Activated naive CD4-positive, alpha-beta T cell treated with anti-CD3 and anti-CD28 coated beads, Interleukin-2, amount 10 ng/mL, durations not matched to agents 7 days and 5 days (primary cell): ENCODE results near the gene CRYGD.
"Not testable (repeated sequence)": the region's sequence is repeated elsewhere in the genome, so short reads cannot be mapped to it uniquely, and the experiment has no call there.

Experiments used
- CTCF ChIA-PET: fragments of 350-600 bp; sonication (Branson Sonifier 250); formaldehyde crosslinking; loops from one replicate; lab custom pipeline; 2021; ENCODE audit warnings: antibody characterized with exemption; lab: Charles Lee
- DNase-seq: peaks from one replicate; pipeline ENCODE4 v3.0.0-alpha.2; 2020
- H3K27ac Mint-ChIP-seq: one replicate; pipeline ENCODE4 v1.8.0; 2021; ENCODE audit warnings: mild to moderate bottlenecking, moderate library complexity, mixed read lengths
- H3K27me3 Mint-ChIP-seq: one replicate; pipeline ENCODE4 v1.8.0; 2021; ENCODE audit warnings: mild to moderate bottlenecking, mixed read lengths
- H3K36me3 Mint-ChIP-seq: one replicate; pipeline ENCODE4 v1.8.0; 2021; ENCODE audit warnings: mixed read lengths
- H3K4me1 Mint-ChIP-seq: one replicate; pipeline ENCODE4 v1.8.0; 2021; ENCODE audit warnings: mixed read lengths
- H3K4me3 Mint-ChIP-seq: one replicate; pipeline ENCODE4 v1.8.0; 2021; ENCODE audit warnings: mild to moderate bottlenecking, moderate library complexity, mixed read lengths
- H3K9me3 Mint-ChIP-seq: one replicate; pipeline ENCODE4 v1.8.0; 2021; ENCODE audit warnings: mixed read lengths

CRYGD gene

DNA sequence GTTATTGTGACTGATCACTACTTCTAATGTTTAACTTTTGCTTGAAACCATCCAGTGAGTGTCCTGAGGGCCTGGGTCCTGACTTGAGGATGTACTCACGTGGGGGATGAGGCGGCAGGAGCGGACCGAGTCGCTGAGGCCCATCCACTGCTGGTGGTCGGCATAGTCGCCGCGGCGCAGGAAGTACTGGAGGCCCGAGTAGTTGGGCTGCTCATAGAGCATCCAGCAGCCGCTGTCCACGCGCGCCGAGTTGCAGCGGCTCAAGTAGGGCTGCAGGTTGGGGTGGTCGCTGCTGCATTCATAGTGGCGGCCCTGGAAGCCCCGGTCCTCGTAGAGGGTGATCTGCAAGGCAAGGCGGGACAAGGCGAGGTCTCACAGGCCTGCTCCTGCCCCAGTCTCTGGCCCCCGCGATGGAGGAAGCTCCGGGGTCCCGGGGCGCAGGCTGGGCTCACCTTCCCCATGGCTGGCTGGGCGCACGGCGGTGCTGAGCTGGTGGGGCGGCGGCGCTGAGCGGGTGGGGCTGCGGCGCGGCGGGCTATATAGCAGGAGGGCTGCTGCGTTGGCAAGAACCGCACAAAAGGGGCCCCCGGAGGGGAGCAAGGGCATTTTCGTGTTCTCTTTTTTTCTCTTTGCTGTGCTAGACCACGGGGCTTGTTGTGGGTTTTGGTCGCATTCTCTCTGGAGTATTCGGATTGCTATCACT, at the start of gene CRYGD:
TSS of gene CRYGD (minus strand) at position 512 of the 703 bp plus-strand sequence. CDS start at position 461, 51 bp downstream.
- DNase-seq, H3K4me3 Mint-ChIP-seq, H3K36me3 Mint-ChIP-seq, H3K9me3 Mint-ChIP-seq, H3K27ac Mint-ChIP-seq, H3K4me1 Mint-ChIP-seq: not testable (repeated sequence)
- CTCF ChIA-PET = interaction anchor here (1.1 kb wide), 1 partner anchor 23 kb away, joined by 3 read pairs; no protein-coding TSS in a partner anchor
- H3K27me3 Mint-ChIP-seq = peaks cover 41% of the 10 kb centered on the region

DNA sequence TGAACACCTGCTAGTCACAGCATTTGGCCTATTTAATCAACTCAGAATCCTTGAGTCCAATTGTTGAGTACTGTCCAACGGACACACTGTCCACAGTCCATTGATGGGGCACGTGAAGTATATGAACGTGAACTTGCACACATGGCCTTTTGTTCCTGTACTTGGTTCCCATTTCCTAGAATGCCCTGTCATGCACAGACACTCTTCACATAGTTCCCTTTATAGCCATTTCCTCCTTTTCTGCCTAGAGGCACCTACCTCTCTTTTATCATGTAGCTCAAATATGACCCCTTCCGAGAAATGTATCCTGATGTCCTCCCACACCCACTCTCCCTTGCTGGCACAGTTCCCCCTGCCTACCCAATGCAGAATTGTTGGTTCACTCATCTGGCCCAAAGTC, 47.8 kb upstream of the CRYGD start:
- no peaks in the 10 kb centered on the region for H3K9me3 Mint-ChIP-seq
- no peaks in the 10 kb centered on the region for H3K4me1 Mint-ChIP-seq
- peaks cover 19% of the 10 kb centered on the region for H3K27me3 Mint-ChIP-seq
- H3K27ac Mint-ChIP-seq = no peak overlapping the region
- CTCF ChIA-PET = interaction anchor here (1.2 kb wide), 1 partner anchor 10 kb away, joined by 4 read pairs; no protein-coding TSS in a partner anchor
- H3K4me3 Mint-ChIP-seq = no peak overlapping the region
- no peak for DNase-seq
- no peaks in the 10 kb centered on the region for H3K36me3 Mint-ChIP-seq

DNA sequence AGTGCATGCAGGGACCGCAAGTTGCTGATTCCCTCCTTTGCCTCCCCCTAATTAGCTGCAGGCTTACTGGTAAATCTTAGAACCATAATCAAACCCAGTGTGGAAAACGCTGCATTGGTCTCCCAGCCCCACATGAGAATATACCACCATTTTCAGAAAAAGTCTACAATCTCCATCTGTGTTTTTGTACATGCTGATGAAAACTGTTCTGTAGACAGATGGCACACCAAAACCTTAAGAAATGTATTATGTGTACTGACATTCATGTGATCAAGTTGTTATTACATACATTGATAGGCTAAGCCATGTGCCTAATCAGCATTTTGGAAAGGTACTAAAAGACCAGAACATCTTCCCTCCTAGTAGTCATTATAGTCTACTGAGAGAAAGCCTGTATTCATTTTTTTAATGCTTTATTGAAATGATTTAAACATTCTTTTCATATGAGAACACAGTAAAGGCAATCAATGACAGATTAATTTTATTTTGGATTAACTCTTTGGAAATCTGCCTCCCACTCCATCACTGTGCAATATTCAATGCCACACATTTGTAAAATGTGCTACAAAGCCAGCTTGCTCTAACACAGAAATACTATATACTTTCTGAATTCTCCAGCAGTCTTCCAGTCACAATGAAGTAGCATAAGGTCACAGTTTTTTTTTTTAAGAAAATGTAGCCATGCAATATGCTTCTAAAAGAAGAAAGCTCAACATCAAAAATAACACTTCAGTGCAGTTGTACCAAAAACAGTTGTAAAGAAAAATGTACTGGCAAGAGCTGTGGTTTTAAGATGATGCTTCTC, 40.8 kb upstream of the CRYGD start:
- DNase-seq = no peak
- Mint-ChIP-seq H3K4me1 (no peaks in the 10 kb centered on the region), H3K27ac (no peak overlapping the region), H3K4me3 (no peak overlapping the region), H3K9me3 (no peaks in the 10 kb centered on the region), H3K27me3 (peaks cover 3% of the 10 kb centered on the region), H3K36me3 (no peaks in the 10 kb centered on the region)
- CTCF ChIA-PET = interaction anchor here (2.3 kb wide), 1 partner anchor 10 kb away, joined by 13 read pairs; no protein-coding TSS in a partner anchor

DNA sequence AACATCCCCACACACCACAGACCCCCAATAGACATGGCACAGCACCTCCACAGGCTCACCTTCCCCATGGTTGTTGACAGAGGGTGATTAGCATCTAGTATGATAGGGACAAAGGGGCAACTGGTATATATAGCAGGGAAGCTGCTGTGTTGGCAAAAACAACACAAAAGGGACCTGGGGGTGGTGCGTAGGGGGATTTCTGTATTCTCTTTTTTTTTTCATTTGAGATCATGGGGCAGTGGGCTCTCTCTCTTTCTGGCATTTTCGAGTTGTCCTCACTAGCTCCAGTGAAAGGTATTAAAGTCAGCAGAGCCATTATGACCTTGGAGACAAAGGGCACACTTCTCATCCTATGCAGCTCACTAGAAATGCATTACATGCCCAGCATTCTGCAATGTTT, 39.2 kb upstream of the CRYGD start, which contains the start of gene CRYGA:
TSS of gene CRYGA (minus strand) at position 101 of the 400 bp plus-strand sequence. CDS start at position 68, 33 bp downstream.
- Mint-ChIP-seq H3K36me3 (no peaks in the 10 kb centered on the region), H3K4me3 (no peak within 1 kb of the TSS), H3K9me3 (no peaks in the 10 kb centered on the region), H3K27me3 (no peaks in the 10 kb centered on the region), H3K27ac (no peak within 1 kb of the TSS), H3K4me1 (no peaks in the 10 kb centered on the region)
- CTCF ChIA-PET = interaction anchor here (2.3 kb wide), 1 partner anchor 12 kb away, joined by 13 read pairs; no protein-coding TSS in a partner anchor
- no peak for DNase-seq

DNA sequence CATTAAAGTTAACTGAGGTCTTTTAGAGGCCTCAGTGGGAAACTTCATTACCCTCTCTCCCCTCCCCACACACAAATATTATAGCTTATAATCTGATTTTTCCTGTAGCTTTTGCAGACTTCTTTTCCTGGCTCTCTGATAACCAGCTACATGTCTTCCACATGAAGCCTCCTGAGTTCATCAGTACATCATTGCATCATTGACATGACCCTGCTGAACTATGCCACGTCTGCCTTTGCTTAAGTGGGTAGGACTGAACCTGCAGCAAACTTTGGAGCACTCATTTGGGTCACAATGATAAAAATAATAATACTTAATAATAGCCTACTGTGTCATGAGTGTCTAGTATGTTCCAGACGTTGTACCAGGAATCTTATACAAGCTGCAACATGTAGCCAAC, 32.1 kb upstream of the CRYGD start:
- Mint-ChIP-seq H3K36me3 (no peaks in the 10 kb centered on the region), H3K9me3 (no peaks in the 10 kb centered on the region), H3K4me3 (no peak overlapping the region), H3K4me1 (no peaks in the 10 kb centered on the region), H3K27ac (no peak overlapping the region), H3K27me3 (peaks cover 9% of the 10 kb centered on the region)
- no peak for DNase-seq
- CTCF ChIA-PET = no interaction called here

DNA sequence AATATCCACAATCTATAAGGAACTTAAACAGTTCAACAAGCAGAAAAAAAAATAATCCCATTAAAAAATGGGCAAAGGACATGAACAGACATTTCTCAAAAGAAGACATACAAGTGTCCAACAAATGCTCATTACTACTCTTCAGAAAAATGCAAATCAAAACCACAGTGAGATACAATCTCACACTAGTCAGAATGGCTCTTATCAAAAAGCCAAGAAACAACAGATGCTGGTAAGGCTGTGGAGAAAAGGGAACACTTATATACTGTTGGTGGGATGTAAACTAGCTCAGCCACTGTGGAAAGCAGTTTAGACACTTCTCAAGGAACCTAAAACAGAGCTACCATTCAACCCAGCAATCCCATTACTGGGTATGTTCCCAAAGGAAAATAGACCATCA, 28.8 kb upstream of the CRYGD start:
- Mint-ChIP-seq H3K4me3 (no peak overlapping the region), H3K4me1 (no peaks in the 10 kb centered on the region), H3K36me3 (no peaks in the 10 kb centered on the region), H3K9me3 (no peaks in the 10 kb centered on the region), H3K27ac (no peak overlapping the region), H3K27me3 (peaks cover 9% of the 10 kb centered on the region)
- no peak for DNase-seq
- CTCF ChIA-PET = no interaction called here

DNA sequence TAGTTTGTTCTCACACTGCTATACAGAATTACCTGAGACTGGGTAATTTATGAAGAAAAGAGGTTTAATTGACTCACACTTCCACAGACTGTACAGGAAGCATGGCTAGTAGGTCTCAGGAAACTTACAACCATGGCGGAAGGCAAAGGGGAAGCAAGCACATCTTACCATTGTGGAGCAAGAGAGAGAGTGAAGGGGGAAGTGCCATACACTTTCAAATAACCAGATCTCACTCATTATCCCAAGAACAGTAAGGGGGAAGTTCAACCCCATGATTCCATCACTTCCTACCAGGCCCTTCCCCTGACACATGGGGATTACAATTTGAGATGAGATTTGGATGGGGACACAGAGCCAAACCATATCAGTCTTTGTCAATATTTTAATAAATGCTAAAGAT, 26.6 kb upstream of the CRYGD start:
- Mint-ChIP-seq H3K4me1 (no peaks in the 10 kb centered on the region), H3K27me3 (peaks cover 9% of the 10 kb centered on the region), H3K4me3 (no peak overlapping the region), H3K36me3 (no peaks in the 10 kb centered on the region), H3K9me3 (no peaks in the 10 kb centered on the region), H3K27ac (no peak overlapping the region)
- DNase-seq = no peak
- CTCF ChIA-PET = no interaction called here

DNA sequence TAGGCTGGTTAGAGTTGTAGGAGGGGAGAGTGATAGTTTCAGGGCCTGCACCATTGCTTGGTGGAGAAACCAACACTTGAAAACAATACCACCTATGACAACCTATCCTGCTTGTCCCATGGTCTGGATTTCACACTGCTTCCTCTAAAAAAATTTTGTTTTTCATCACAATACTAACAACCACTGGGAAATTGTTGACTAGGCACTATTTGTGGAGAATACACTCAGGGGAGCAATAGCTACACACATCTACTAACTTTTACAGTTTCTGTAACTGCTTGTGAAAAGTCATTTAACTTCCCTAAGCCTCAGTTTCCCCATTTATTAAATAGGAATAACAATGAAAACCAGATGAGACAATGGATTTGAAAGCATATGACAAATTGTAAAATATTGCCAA, 25.8 kb upstream of the CRYGD start:
- H3K9me3 Mint-ChIP-seq = no peaks in the 10 kb centered on the region
- no peak overlapping the region for H3K4me3 Mint-ChIP-seq
- DNase-seq = no peak
- H3K27ac Mint-ChIP-seq = no peak overlapping the region
- CTCF ChIA-PET = interaction anchor here (1.0 kb wide), 1 partner anchor 813 kb away, joined by 3 read pairs; no protein-coding TSS in a partner anchor
- no peaks in the 10 kb centered on the region for H3K36me3 Mint-ChIP-seq
- H3K27me3 Mint-ChIP-seq = peaks cover 6% of the 10 kb centered on the region
- no peaks in the 10 kb centered on the region for H3K4me1 Mint-ChIP-seq

DNA sequence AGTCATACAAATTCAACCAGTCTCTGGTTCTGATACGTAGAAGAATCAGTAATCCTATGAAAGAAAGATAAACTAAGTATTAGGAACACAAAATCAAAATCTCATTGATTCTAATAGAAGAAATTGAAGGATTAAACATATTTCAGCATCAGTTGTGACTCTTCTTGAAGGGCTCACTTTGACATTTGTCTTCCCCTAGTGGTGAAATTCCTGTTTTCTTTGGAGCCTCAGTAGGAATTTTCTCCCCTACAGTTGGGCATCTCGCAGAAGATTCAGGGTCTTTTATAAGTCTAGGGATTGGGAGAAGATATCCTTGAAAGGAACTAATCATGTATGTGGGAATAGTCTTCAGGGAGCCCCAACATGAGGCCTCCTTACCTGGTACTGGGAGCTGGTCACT, 24.5 kb upstream of the CRYGD start:
- DNase-seq = no peak
- CTCF ChIA-PET = no interaction called here
- Mint-ChIP-seq H3K9me3 (no peaks in the 10 kb centered on the region), H3K4me3 (no peak overlapping the region), H3K27me3 (peaks cover 6% of the 10 kb centered on the region), H3K4me1 (no peaks in the 10 kb centered on the region), H3K27ac (no peak overlapping the region), H3K36me3 (no peaks in the 10 kb centered on the region)

DNA sequence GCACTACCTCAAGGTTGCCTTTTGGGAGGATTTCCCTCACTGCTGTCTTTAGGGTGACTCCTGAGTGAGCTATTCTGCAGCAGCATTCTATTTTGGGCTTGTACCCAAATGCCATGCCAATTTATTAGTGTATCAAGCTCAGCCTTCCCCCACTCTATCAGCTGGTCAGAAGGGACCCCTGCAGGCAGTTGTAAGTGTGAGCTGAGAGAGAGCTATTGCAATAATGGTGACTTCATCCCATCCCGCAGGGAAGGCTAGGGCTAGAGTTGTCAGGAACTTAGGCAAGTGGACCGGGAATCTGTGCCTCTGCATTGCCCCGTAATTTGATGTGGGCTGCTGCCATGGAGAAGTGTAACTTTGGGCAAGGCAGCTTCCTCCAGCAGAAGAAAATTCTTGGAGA, 23.4 kb upstream of the CRYGD start:
- Mint-ChIP-seq H3K9me3 (no peaks in the 10 kb centered on the region), H3K4me3 (no peak overlapping the region), H3K36me3 (no peaks in the 10 kb centered on the region), H3K4me1 (no peaks in the 10 kb centered on the region), H3K27me3 (peaks cover 5% of the 10 kb centered on the region), H3K27ac (no peak overlapping the region)
- DNase-seq = no peak
- CTCF ChIA-PET = interaction anchor here (1.4 kb wide), 1 partner anchor 28 kb away, joined by 3 read pairs; no protein-coding TSS in a partner anchor

DNA sequence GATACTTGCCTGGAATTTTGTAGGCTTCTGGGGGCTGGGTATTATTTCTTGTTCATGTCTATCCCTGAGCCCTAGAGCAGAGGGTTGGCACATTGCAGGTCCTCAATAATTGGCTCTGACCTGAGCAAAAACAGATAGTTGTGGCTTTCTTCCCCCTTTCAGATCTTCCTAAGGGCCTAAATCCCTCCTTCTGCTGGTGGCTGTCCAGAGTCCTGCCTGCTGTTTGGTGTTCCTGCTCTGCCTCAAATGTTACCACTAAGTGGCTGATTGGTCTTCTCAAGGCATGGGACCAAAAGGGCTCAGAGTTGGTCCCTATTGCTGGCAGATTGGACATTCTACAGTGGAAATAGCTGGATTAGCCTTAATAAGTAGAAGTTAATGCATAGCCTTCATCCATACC, 22.7 kb upstream of the CRYGD start:
- Mint-ChIP-seq H3K4me1 (no peaks in the 10 kb centered on the region), H3K36me3 (no peaks in the 10 kb centered on the region), H3K27ac (no peak overlapping the region), H3K4me3 (no peak overlapping the region), H3K9me3 (no peaks in the 10 kb centered on the region), H3K27me3 (no peaks in the 10 kb centered on the region)
- CTCF ChIA-PET = interaction anchor here (1.4 kb wide), 1 partner anchor 29 kb away, joined by 3 read pairs; no protein-coding TSS in a partner anchor
- no peak for DNase-seq

DNA sequence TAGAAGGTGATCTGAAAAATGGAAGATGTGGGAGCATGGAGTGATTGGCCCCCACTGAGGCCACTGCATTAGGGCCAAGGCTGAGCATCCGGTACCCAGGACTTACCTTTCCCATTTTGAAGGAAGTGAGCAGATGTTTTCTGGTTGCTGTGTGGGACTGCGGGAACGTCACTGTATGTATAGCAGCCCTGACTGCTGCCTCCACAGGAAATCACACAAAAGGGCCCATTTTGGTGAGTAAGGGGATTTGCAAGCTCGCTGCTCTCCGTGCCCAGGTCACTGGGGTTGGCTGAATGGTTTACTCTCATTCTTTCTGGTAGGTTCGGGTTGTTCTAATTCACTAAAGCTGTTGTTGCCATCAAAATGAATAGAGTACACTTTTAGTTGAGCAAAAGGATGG, 21.7 kb upstream of the CRYGD start, which contains the start of gene CRYGB:
TSS of gene CRYGB (minus strand) at position 153 of the 400 bp plus-strand sequence. CDS start at position 115, 38 bp downstream.
- H3K36me3 Mint-ChIP-seq = no peaks in the 10 kb centered on the region
- CTCF ChIA-PET = interaction anchor here (0.9 kb wide), 1 partner anchor 32 kb away, joined by 4 read pairs; no protein-coding TSS in a partner anchor
- no peak for DNase-seq
- H3K4me3 Mint-ChIP-seq = no peak within 1 kb of the TSS
- H3K27me3 Mint-ChIP-seq = no peaks in the 10 kb centered on the region
- no peaks in the 10 kb centered on the region for H3K9me3 Mint-ChIP-seq
- no peaks in the 10 kb centered on the region for H3K4me1 Mint-ChIP-seq
- no peak within 1 kb of the TSS for H3K27ac Mint-ChIP-seq

DNA sequence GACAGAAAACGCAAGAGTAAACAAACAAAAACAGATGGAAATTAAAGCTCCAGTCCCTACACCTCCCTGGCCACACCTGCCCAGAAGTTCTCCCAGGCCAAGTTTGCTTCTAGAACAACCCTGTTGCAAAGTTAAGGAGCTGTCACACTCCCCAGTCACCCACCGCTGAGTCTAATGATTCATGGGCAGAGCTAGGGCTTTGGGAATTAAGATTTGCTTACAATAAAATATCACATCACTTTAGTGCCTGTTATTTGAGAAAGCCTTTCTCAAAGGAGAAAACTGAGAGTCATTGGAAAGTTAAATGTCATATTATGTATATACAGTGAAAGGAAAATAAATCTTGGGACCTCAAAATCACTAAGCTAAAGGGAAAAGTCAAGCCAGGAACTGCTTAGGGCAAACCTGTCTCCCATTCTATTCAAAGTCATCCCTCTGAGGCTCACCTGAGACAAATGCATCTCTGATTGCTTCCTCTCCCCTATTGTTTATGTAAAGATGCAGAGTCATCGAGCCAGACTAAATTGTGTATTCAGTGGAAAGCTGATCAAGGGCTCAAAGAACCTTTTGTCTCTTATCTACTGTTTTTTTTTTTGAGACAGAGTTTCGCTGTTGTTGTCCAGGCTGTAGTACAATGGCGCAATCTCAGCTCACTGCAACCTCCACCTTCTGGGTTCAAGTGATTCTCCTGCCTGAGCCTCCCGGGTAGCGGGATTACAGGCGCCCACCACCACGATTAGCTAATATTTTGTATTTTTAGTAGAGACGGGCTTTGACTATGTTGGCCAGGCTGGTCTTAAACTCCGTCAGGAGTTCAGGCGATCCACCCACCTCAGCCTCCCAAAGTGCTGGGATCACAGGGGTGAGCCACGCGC, 18.8 kb upstream of the CRYGD start:
- CTCF ChIA-PET = no interaction called here
- Mint-ChIP-seq H3K4me1 (no peaks in the 10 kb centered on the region), H3K36me3 (no peaks in the 10 kb centered on the region)

More for the DNA sequence above, 18.8 kb upstream of the CRYGD start:
- Mint-ChIP-seq H3K27me3 (no peaks in the 10 kb centered on the region), H3K9me3 (no peaks in the 10 kb centered on the region), H3K27ac (no peak overlapping the region), H3K4me3 (no peak overlapping the region)
- DNase-seq = no peak
